ENCODE measurements around the gene PGM3.

PGM3 gene

DNA sequence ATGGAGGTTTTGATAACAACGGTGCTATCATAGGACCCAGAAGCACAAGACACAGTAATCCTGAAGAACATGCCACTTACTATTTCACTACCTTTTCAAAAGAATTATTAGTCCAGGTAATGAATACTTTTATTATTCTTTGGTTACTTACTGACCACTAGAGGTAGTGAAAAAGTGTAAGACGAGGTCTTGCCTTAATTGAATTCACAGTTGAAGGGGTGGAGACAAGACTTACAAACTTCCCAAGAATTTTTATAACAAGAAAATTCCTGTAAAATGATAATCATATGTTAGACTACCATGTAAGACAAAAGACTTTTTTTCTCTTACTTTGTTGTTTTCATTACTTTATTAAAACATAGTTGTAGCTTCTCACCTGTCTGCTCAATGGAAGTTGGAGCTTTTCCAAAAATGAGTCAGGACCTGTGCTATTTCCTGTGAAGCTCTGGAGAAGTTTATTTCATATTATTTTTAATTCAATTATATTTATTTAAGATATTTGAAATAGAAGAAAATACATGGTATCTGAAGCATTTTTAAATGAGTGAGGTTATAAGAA is 73.2 kb downstream of the PGM3 start:
- TF ChIP-seq, protein P1, sequence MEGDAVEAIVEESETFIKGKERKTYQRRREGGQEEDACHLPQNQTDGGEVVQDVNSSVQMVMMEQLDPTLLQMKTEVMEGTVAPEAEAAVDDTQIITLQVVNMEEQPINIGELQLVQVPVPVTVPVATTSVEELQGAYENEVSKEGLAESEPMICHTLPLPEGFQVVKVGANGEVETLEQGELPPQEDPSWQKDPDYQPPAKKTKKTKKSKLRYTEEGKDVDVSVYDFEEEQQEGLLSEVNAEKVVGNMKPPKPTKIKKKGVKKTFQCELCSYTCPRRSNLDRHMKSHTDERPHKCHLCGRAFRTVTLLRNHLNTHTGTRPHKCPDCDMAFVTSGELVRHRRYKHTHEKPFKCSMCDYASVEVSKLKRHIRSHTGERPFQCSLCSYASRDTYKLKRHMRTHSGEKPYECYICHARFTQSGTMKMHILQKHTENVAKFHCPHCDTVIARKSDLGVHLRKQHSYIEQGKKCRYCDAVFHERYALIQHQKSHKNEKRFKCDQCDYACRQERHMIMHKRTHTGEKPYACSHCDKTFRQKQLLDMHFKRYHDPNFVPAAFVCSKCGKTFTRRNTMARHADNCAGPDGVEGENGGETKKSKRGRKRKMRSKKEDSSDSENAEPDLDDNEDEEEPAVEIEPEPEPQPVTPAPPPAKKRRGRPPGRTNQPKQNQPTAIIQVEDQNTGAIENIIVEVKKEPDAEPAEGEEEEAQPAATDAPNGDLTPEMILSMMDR (IDR thresholded peaks at IDR 0.05), result no peak
- no peak for TF ChIP-seq ZFX (IDR thresholded peaks at IDR 0.05; ENCODE audit: borderline replicate concordance)
- H3K27ac ChIP-seq, result no peak overlapping the region

DNA sequence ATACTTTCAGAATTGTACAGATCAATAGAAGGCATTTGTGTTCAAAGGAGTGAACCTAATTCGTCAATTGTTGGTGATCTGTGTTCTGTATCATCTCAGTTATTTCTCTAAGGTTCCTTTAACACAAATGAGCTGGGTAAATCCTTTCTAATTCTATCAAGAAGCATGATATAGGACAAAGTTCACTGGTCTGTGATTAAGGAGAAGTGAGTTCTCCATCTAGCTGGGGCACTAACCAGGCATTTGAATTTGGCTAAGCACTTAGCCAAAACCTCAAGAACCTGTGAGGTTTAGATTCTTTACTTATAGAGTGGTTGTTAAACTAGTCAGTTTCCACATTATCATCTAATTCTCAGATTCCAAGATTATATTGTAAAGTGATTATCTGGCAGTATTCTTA is 75.3 kb downstream of the PGM3 start:
- TF ChIP-seq, protein P1 (IDR thresholded peaks at IDR 0.05), result no peak
- TF ChIP-seq ZFX (IDR thresholded peaks at IDR 0.05; ENCODE audit: borderline replicate concordance), result no peak
- H3K27ac ChIP-seq, result no peak overlapping the region

All from 22Rv1 (cell line).